Measurements from ENCODE around the gene KPNA5.
"Not testable (repeated sequence)": the region's sequence is repeated elsewhere in the genome, so short reads cannot be mapped to it uniquely, and the experiment has no call there.

KPNA5 gene

GRCh38 chr6:116665464-116665863 is 15.5 kb upstream of the KPNA5 start:
- DNase-seq (ENCODE audit: insufficient read length, low spot score) (no peak), FAIRE-seq (no peak)
- TF ChIP-seq POLR2A (IDR thresholded peaks at IDR 0.05; ENCODE audit: low read depth, low read length) (no peak), POLR2AphosphoS5 (IDR thresholded peaks at IDR 0.05; ENCODE audit: low read depth, low read length) (no peak), POU2F2 (IDR thresholded peaks at IDR 0.05; ENCODE audit: low read depth, low read length) (no peak), SPI1 (IDR thresholded peaks at IDR 0.05; ENCODE audit: low read depth, low read length) (no peak), PAX5 (IDR thresholded peaks at IDR 0.05; ENCODE audit: insufficient read depth, low read length, severe bottlenecking) (no peak), TAF1 (IDR thresholded peaks at IDR 0.05; ENCODE audit: low read depth, low read length) (no peak)

- FAIRE-seq = peak; percentile 78
- TF ChIP-seq POLR2AphosphoS5 (IDR thresholded peaks at IDR 0.05; ENCODE audit: low read depth, low read length) (no peak), POU2F2 (IDR thresholded peaks at IDR 0.05; ENCODE audit: low read depth, low read length) (no peak), PAX5 (IDR thresholded peaks at IDR 0.05; ENCODE audit: insufficient read depth, low read length, severe bottlenecking) (no peak), POLR2A (IDR thresholded peaks at IDR 0.05; ENCODE audit: low read depth, low read length) (no peak), TAF1 (IDR thresholded peaks at IDR 0.05; ENCODE audit: low read depth, low read length) (no peak), SPI1 (IDR thresholded peaks at IDR 0.05; ENCODE audit: low read depth, low read length) (no peak)
- no peak for DNase-seq (ENCODE audit: insufficient read length, low spot score)
Observed at GRCh38 chr6:116666869-116667268, 14.1 kb upstream of the KPNA5 start.

- FAIRE-seq = no peak
- TF ChIP-seq PAX5 (IDR thresholded peaks at IDR 0.05; ENCODE audit: insufficient read depth, low read length, severe bottlenecking) (no peak), POLR2AphosphoS5 (IDR thresholded peaks at IDR 0.05; ENCODE audit: low read depth, low read length) (no peak), POU2F2 (IDR thresholded peaks at IDR 0.05; ENCODE audit: low read depth, low read length) (no peak), TAF1 (IDR thresholded peaks at IDR 0.05; ENCODE audit: low read depth, low read length) (no peak), SPI1 (IDR thresholded peaks at IDR 0.05; ENCODE audit: low read depth, low read length) (peak; percentile 92), POLR2A (IDR thresholded peaks at IDR 0.05; ENCODE audit: low read depth, low read length) (no peak)
- DNase-seq (ENCODE audit: insufficient read length, low spot score) = no peak
Observed at GRCh38 chr6:116667623-116668022, 13.4 kb upstream of the KPNA5 start.

- FAIRE-seq = no peak
- TF ChIP-seq POLR2AphosphoS5 (IDR thresholded peaks at IDR 0.05; ENCODE audit: low read depth, low read length) (no peak), POLR2A (IDR thresholded peaks at IDR 0.05; ENCODE audit: low read depth, low read length) (no peak), SPI1 (IDR thresholded peaks at IDR 0.05; ENCODE audit: low read depth, low read length) (no peak), POU2F2 (IDR thresholded peaks at IDR 0.05; ENCODE audit: low read depth, low read length) (no peak), TAF1 (IDR thresholded peaks at IDR 0.05; ENCODE audit: low read depth, low read length) (no peak), PAX5 (IDR thresholded peaks at IDR 0.05; ENCODE audit: insufficient read depth, low read length, severe bottlenecking) (no peak)
- no peak for DNase-seq (ENCODE audit: insufficient read length, low spot score)
Observed at GRCh38 chr6:116672306-116672705, 8.7 kb upstream of the KPNA5 start.

- FAIRE-seq (no peak), DNase-seq (ENCODE audit: insufficient read length, low spot score) (no peak)
- no peak for TF ChIP-seq POLR2A (IDR thresholded peaks at IDR 0.05; ENCODE audit: low read depth, low read length)
- TF ChIP-seq POLR2AphosphoS5 (IDR thresholded peaks at IDR 0.05; ENCODE audit: low read depth, low read length) = no peak
- TF ChIP-seq SPI1 (IDR thresholded peaks at IDR 0.05; ENCODE audit: low read depth, low read length) = no peak
- no peak for TF ChIP-seq TAF1 (IDR thresholded peaks at IDR 0.05; ENCODE audit: low read depth, low read length)
- no peak for TF ChIP-seq PAX5 (IDR thresholded peaks at IDR 0.05; ENCODE audit: insufficient read depth, low read length, severe bottlenecking)
- no peak for TF ChIP-seq POU2F2 (IDR thresholded peaks at IDR 0.05; ENCODE audit: low read depth, low read length)
Observed at GRCh38 chr6:116676021-116676420, 5.0 kb upstream of the KPNA5 start.

GRCh38 chr6:116682334-116682712 is 1.3 kb downstream of the KPNA5 start:
- FAIRE-seq (peak; percentile 16), DNase-seq (ENCODE audit: insufficient read length, low spot score) (no peak)
- TF ChIP-seq SPI1 (IDR thresholded peaks at IDR 0.05; ENCODE audit: low read depth, low read length) (0 out of 2 replicates have a peak, but pooled peaks have one; percentile 14), TAF1 (IDR thresholded peaks at IDR 0.05; ENCODE audit: low read depth, low read length) (no peak), POU2F2 (IDR thresholded peaks at IDR 0.05; ENCODE audit: low read depth, low read length) (no peak), POLR2A (IDR thresholded peaks at IDR 0.05; ENCODE audit: low read depth, low read length) (no peak), POLR2AphosphoS5 (IDR thresholded peaks at IDR 0.05; ENCODE audit: low read depth, low read length) (no peak)

- no peak for DNase-seq (ENCODE audit: insufficient read length, low spot score)
- FAIRE-seq = no peak
- TF ChIP-seq PAX5 (IDR thresholded peaks at IDR 0.05; ENCODE audit: insufficient read depth, low read length, severe bottlenecking) (no peak), POLR2AphosphoS5 (IDR thresholded peaks at IDR 0.05; ENCODE audit: low read depth, low read length) (no peak), POLR2A (IDR thresholded peaks at IDR 0.05; ENCODE audit: low read depth, low read length) (no peak), POU2F2 (IDR thresholded peaks at IDR 0.05; ENCODE audit: low read depth, low read length) (no peak), SPI1 (IDR thresholded peaks at IDR 0.05; ENCODE audit: low read depth, low read length) (no peak), TAF1 (IDR thresholded peaks at IDR 0.05; ENCODE audit: low read depth, low read length) (no peak)
Observed at GRCh38 chr6:116685437-116685993, 4.5 kb downstream of the KPNA5 start.

GRCh38 chr6:116686475-116687101 is 5.6 kb downstream of the KPNA5 start:
- DNase-seq (ENCODE audit: insufficient read length, low spot score); FAIRE-seq: not testable (repeated sequence)

- DNase-seq (ENCODE audit: insufficient read length, low spot score) (no peak), FAIRE-seq (no peak)
- TF ChIP-seq POLR2AphosphoS5 (IDR thresholded peaks at IDR 0.05; ENCODE audit: low read depth, low read length) (no peak), TAF1 (IDR thresholded peaks at IDR 0.05; ENCODE audit: low read depth, low read length) (no peak), POLR2A (IDR thresholded peaks at IDR 0.05; ENCODE audit: low read depth, low read length) (no peak), PAX5 (IDR thresholded peaks at IDR 0.05; ENCODE audit: insufficient read depth, low read length, severe bottlenecking) (no peak), SPI1 (IDR thresholded peaks at IDR 0.05; ENCODE audit: low read depth, low read length) (no peak), POU2F2 (IDR thresholded peaks at IDR 0.05; ENCODE audit: low read depth, low read length) (no peak)
Observed at GRCh38 chr6:116691154-116691553, 10.1 kb downstream of the KPNA5 start.

- DNase-seq (ENCODE audit: insufficient read length, low spot score); FAIRE-seq: not testable (repeated sequence)
Observed at GRCh38 chr6:116692873-116693272, 11.9 kb downstream of the KPNA5 start.

- FAIRE-seq; DNase-seq (ENCODE audit: insufficient read length, low spot score): not testable (repeated sequence)
Observed at GRCh38 chr6:116693275-116693674, 12.3 kb downstream of the KPNA5 start.
